ENCODE results near the gene RFPL3. TPM values are rescaled to one million over a fixed set of nuclear protein-coding genes. Genes with fewer than 3 reads are reported as not detected.

Gene RFPL3
- total RNA-seq, 4 donors from 2014 or later, result not detected

GRCh38 chr22:32389685-32390084 lies 32.0 kb downstream of the RFPL3 start:
- no peaks in the 10 kb centered on the region for H3K9me3 ChIP-seq
- TF ChIP-seq CTCF (IDR thresholded peaks at IDR 0.05) (no peak), EP300 (IDR thresholded peaks at IDR 0.05) (no peak), POLR2A (IDR thresholded peaks at IDR 0.05) (no peak)
- 68 to 73% methylated on average over 4 of the region's 4 CpGs for WGBS, 2 donors
- no peak overlapping the region for H3K27ac ChIP-seq
- H3K27me3 ChIP-seq, result no peaks in the 10 kb centered on the region
- no peaks in the 10 kb centered on the region for H3K4me1 ChIP-seq
- no peak for DNase-seq (ENCODE audit: low spot score in 2 of 2)
- H3K36me3 ChIP-seq, result peaks cover 4 to 87% (median 29%) of the 10 kb centered on the region in 3 donors
- H3K4me3 ChIP-seq, result no peak overlapping the region

- no peak overlapping the region for H3K27ac ChIP-seq
- 93 to 97% methylated on average over 5 of the region's 5 CpGs for WGBS, 2 donors
- DNase-seq (ENCODE audit: low spot score in 2 of 2), result no peak
- no peaks in the 10 kb centered on the region for H3K4me1 ChIP-seq
- no peak overlapping the region for H3K4me3 ChIP-seq
- no peaks in the 10 kb centered on the region for H3K27me3 ChIP-seq
- peaks cover 4 to 100% (median 23%) of the 10 kb centered on the region in 3 donors for H3K36me3 ChIP-seq
- no peaks in the 10 kb centered on the region for H3K9me3 ChIP-seq
- no peak for TF ChIP-seq POLR2A (IDR thresholded peaks at IDR 0.05)
- no peak for TF ChIP-seq CTCF (IDR thresholded peaks at IDR 0.05)
- no peak for TF ChIP-seq EP300 (IDR thresholded peaks at IDR 0.05)
These were observed 37.4 kb downstream of the RFPL3 start for GRCh38 chr22:32395107-32395506.

- Histone ChIP-seq H3K9me3 (no peaks in the 10 kb centered on the region), H3K36me3 (peaks cover 4 to 100% (median 23%) of the 10 kb centered on the region in 3 donors), H3K4me1 (no peaks in the 10 kb centered on the region), H3K4me3 (no peak overlapping the region), H3K27ac (no peak overlapping the region), H3K27me3 (no peaks in the 10 kb centered on the region)
- no peak for DNase-seq (ENCODE audit: low spot score in 2 of 2)
- TF ChIP-seq CTCF (IDR thresholded peaks at IDR 0.05) (no peak), POLR2A (IDR thresholded peaks at IDR 0.05) (no peak), EP300 (IDR thresholded peaks at IDR 0.05) (no peak)
- 88 to 94% methylated on average over 1 of the region's 1 CpG for WGBS, 2 donors
These were observed 38.6 kb downstream of the RFPL3 start for GRCh38 chr22:32396255-32396654.

GRCh38 chr22:32396746-32397145 lies 39.1 kb downstream of the RFPL3 start:
- H3K27me3 ChIP-seq, result no peaks in the 10 kb centered on the region
- H3K27ac ChIP-seq, result no peak overlapping the region
- H3K4me3 ChIP-seq, result no peak overlapping the region
- 54 to 68% methylated on average over 5 of the region's 5 CpGs for WGBS, 2 donors
- H3K36me3 ChIP-seq, result peaks cover 4 to 100% (median 22%) of the 10 kb centered on the region in 3 donors
- DNase-seq (ENCODE audit: low spot score in 2 of 2), result no peak
- no peaks in the 10 kb centered on the region for H3K4me1 ChIP-seq
- TF ChIP-seq CTCF (IDR thresholded peaks at IDR 0.05) (no peak), EP300 (IDR thresholded peaks at IDR 0.05) (no peak), POLR2A (IDR thresholded peaks at IDR 0.05) (no peak)
- no peaks in the 10 kb centered on the region for H3K9me3 ChIP-seq

- no peak for DNase-seq (ENCODE audit: low spot score in 2 of 2)
- 64 to 70% methylated on average over 4 of the region's 4 CpGs for WGBS, 2 donors
- H3K4me1 ChIP-seq, result no peaks in the 10 kb centered on the region
These were observed 43.8 kb downstream of the RFPL3 start for GRCh38 chr22:32401486-32401885.

More at GRCh38 chr22:32401486-32401885, 43.8 kb downstream of the RFPL3 start:
- Histone ChIP-seq H3K9me3 (no peaks in the 10 kb centered on the region), H3K4me3 (no peak overlapping the region), H3K27me3 (no peaks in the 10 kb centered on the region), H3K36me3 (peaks cover 0 to 100% (median 17%) of the 10 kb centered on the region in 3 donors), H3K27ac (no peak overlapping the region)
- TF ChIP-seq CTCF (IDR thresholded peaks at IDR 0.05), result no peak

Data from tibial nerve (tissue), 4 donors.